Posterior cingulate gyrus (tissue), 11 donors: Measurements from ENCODE around the gene CD69.
"Not testable (repeated sequence)": the region's sequence is repeated elsewhere in the genome, so short reads cannot be mapped to it uniquely, and the experiment has no call there.

Experiments used
- DNase-seq, 10 donors: peaks; one replicate each; pipeline versions ENCODE4 v3.0.0 to v3.0.0-alpha.2; 2020 to 2021; ENCODE audit warnings: mixed read lengths in 3 of 10
- intact Hi-C: fragments of 100-400 bp; cut with DNase I; formaldehyde crosslinking; loops from one replicate; pipeline ENCODE4 v1.15.1; 2023

Gene CD69

DNA sequence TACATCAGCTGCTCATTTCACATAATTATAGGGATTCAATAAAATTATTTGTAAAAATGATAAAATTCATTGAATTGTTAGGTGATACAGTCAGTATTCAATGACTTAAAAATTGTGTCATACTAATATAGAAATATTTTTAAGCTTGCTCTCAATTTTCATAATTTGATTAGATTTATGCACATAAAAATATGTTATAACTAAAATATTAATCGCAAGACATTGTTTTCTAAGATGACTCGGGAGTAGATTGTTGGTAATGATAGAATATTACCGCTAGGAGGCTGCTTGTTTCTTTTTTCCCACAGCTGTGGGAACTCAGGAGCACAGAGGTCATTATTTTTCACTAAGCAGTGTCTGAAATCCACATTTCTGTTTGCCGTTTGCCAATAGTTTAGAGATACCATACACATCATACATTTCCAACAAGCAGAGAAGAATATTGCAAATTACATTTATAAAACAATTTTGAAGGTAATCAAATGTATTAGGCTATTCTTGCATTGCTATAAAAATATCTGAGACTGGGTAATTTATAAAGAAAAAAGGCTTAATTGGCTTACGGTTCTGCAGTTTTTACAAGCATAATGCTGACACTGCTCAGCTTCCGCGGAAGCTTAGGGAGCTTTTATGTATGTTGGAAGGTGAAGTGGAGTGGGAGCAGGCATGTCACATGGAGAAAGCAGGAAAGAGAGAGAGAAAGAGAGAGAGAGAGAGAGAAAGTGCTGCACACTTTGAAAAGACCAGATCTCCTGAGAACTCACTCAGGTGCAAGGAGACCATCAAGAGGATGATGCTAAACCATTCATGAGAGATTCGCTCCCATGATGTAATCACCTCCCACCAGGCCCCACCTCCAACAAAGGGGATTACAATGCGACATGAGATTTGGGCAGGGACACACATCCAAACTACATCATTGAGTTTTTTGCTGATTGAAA lies 9.2 kb downstream of the CD69 start:
- intact Hi-C loops, result loop anchor here (2.0 kb wide), 1 partner anchor 389 kb away; no protein-coding TSS in a partner anchor

DNA sequence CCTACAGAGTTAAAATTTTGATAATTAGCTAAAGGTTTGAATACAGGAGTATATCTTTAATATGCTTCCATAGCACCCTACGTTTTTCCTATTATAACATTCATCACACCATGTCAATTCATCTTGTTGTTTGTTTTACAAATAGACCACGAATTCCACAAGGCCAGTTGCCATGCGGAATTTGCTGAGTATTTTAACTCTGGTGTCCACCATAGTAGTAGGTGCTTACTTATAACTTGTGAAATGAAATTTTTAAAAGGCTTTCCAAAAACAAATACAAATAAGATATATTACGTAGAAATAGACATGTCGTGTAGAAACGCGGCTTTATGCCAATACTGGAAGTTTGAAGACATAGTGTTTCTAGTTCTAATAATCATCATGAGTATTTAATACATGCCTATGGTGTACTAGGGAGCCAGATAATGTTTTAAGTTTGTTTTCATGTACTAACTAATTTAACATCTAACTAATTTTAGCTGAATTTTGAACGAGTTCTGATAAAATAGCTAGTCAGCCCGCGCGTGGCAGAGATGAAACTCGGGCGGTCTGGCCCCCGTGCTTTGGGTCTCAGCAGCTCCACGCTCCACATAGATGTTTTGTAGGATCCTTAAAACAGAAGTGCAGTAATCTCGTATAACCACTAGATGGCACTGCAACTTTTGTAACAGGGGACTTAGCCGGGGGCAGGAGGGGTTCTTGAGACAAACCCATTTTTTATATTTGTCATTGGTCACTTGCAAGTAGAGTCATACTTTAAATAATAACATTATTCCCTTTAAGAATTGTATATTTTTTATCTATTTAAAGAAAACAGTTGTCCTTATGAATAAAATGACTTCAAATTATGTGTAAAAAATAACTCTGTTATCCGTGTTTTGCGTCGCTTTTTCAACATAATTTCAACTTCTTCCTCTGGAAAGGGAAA lies 10.2 kb downstream of the CD69 start:
- DNase-seq, result peak in 4 of 10 donors; percentile 29 to 81 (median 74)
- intact Hi-C loops, result loop anchor here (2.0 kb wide), 1 partner anchor 390 kb away; no protein-coding TSS in a partner anchor

More for the DNA sequence above, 9.2 kb downstream of the CD69 start:
- no peak for DNase-seq

DNA sequence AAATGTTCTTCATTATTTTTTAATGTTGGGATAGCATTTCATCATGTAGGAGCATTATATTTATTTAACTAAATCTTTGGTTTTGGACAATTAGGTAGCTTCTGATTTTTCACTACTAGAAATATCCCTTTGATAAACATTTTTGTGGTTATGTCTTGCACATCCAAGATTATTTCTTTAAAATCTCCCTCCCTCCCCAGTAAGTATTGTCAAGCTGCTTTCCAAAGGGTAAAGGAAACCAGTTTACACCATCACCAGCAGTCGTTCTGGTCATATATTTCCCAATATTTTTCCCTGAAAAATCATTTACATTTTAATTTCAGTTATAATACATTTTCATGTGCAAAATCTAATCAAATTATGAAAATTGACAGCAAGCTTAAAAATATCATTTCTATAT lies 11.1 kb downstream of the CD69 start:
- no peak for DNase-seq
- intact Hi-C loops, result loop anchor here (2.0 to 5.0 kb wide), 2 partner anchors 391 to 463 kb away; partner anchors contain the start of gene GABARAPL1

DNA sequence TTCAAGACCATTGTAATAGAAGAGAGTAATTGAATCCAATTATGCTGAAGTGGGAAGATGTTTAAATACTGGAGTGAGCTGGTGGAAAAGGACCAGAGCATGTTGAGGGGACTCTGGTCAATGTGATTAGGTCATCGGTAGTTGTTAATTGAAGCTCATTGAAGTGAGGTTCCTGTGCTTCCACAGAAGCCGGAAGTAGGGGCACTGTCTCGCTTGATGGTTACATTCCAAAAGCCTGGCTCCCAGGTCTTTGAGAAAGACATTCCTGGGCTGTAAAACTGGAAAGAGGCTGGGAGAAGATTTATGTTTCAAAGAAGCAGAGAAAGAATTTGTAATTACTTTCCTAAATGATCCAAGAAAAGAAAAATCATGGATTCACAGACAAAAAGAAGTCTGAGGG lies 15.5 kb downstream of the CD69 start:
- DNase-seq, result no peak
- intact Hi-C loops, result loop anchor here (5.0 kb wide), 1 partner anchor 467 kb away; the partner anchor contains the start of gene GABARAPL1

DNA sequence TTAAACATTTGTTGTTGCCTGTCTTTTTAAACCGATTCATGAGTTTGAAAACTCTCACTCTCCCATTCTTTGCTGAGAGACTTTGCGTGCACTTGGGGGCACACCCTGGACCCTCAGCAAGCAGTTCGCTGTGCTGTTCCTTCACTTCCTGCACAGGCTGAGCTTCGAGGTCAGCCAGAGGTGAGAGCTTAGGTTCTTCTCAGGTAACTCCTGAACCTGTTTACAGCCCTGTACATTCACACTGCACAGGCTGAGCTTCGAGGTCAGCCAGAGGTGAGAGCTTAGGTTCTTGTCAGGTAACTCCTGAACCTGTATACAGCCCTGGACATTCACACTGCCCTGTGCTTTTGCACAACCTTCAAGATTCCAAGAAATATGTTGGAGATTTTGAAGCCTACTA lies 18.0 kb downstream of the CD69 start:
- no peak for DNase-seq
- intact Hi-C loops, result no loop called here

DNA sequence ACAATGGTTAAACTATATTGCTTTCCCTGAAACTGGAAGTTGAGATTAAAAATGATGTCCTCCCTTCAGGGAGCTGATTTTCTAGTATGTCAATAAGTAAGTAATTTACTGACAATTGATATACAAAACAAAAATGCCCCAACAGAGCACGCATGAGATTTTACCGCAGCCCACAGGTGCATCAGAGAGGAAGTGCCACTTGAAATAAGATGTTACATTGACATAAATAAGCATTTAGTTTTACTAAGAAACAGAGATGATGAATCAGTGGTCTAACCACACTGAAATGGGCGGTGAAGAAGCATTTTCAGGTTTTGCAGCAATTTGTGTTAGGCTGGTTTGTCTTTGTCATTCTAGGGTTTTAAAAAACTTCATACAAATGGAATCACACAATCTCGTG lies 19.0 kb downstream of the CD69 start:
- no peak for DNase-seq
- intact Hi-C loops, result no loop called here

DNA sequence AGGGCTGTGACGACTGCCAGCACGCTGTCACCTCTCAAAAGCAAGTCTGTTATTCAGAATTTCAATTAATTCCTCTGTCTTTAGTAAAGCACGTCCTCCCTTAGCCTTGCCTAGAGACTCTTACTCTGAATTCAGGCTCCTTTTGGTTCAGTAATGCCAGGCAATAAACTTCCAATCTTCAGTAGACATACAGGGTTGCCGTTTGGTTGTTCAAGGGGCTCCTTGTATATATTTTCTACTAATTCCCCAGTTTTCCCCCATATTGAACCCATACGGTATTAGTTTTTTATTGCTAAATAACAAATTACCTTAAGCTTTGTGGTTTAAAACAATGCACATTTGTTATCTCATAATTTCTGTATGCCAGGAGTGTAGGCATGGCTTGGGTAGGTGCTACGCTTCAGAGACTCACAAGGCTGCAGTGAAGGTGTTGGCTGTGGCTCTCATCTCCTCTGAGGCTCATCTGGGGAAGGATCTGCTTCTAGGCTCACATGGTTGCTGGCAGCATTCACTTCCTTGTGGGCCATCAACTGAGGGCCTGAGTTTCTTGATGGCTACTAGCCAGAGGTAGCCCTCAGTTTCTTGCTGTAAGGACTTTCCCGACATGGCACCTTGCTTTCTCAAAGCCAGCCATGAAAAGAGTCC lies 20.5 kb downstream of the CD69 start:
- intact Hi-C loops, result no loop called here
- DNase-seq, result no peak

DNA sequence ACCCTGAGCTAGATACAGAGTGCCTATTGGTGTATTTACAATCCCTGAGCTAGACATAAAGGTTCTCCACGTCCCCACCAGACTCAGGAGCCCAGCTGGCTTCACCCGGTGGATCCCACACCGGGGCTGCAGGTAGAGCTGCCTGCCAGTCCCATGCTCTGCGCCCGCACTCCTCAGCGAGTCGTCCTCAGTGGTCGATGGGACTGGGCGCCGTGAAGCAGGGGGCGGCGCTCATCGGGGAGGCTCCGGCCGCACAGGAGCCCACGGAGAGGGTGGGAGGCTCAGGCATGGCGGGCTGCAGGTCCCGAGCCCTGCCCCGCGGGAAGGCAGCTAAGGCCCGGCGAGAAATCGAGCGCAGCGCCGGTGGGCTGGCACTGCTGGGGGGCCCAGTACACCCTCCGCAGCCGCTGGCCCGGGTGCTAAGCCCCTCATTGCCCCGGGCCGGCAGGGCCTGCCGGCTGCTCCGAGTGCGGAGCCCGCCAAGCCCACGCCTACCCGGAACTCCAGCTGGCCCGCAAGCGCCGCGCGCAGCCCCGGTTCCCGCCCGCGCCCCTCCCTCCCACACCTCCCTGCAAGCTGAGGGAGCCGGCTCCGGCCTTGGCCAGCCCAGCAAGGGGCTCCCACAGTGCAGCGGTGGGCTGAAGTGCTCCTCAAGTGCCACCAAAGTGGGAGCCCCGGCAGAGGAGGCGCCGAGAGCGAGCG lies 21.1 kb downstream of the CD69 start:
- peak in 1 of 10 donors; percentile 69 for DNase-seq
- intact Hi-C loops, result not testable (repeated sequence)

DNA sequence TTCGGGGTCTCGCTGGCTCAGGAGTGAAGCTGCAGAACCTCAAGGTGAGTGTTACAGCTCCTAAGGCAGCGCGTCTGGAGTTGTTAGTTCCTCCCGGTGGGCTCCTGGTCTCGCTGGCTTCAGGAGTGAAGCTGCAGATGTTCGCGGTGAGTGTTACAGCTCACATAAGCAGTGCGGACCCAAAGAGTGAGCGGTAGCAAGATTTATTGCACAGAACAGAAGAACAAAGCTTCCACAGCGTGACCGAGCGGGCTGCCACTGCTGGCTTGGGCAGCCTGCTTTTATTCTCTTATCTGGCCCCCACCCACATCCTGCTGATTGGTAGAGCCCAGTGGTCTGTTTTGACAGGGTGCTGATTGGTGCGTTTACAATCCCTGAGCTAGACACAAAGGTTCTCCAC lies 21.8 kb downstream of the CD69 start:
- intact Hi-C loops, DNase-seq: not testable (repeated sequence)

DNA sequence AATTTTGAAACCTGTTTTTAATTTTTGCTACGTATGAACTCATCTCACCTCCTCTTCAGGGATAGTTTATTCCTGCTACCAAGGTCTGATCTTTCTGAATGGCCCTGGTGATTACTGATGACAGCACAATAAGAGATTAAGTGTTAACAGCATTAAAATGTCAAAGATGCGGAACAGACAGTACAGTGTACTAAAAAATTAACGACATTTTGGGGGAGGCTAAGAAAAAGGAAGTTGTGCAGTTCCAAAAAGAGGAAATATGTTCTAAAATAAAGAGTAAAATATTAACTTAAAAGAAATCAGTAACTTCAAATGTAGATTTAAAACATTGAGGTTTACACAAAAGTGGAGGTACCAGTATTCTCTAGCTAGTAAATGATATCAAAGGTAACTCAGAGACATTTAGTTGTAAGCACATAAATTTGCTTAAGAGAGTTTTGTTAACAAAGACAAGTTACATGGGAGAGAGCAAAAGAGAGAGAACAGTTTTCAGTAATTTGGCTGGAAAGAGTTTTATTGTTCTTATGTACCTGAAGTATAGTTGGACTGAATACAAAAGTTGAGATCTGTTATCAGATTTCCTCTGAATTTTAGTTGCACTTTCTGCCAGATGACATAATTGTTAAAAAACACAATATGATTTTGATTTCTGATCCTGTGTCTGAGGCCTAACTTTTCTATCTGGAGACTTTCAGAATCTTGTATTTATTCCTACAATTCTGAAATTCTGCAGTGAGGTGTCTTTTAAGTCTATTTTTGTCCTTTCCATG lies 23.6 kb downstream of the CD69 start:
- intact Hi-C loops, result no loop called here
- DNase-seq, result no peak

DNA sequence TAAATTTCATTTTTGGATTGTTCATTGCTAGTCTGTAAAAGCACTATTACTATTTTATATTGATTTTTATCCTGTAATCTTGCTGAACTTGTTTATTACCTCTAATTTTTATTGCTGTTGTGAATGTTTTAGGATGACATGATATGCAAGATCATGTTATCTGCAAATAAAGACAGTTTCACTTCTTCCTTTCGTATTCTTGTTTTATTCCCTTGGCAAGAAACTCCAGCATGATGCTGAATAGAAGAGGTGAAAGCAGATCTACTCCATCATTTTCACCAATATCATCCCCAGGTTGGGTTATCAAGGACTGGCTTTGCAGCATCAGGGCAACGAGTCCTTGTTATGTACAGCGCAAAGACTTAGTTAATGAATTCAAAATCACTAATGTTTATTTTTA lies 25.1 kb downstream of the CD69 start:
- intact Hi-C loops, result no loop called here
- DNase-seq, result no peak

DNA sequence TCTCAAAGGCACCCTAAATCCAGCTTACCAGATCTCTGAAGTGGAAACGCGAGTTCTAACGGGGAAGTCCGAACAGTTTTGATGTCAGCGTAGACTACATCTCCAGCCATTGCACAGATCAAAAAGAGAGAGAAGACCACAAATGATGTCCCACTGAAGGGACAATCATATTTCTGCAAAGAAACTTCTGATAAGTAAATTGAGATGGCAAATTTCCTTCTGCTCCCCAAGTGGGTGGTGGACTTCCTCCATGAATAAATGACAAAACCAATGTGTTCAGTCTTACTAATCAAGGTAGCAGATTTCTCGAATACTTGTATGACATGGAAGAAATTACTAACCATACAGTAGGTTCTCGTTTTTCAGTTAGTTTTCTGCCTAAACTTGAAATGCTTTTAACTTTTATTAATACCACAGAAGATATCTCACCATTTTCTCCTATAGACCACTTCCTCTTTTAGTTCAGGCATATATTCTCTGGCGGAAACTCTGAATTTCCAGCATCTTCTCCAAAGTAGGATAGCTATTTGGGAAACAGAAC lies 27.7 kb downstream of the CD69 start, which contains the start of gene CLECL1:
CLECL1 (minus strand) TSS at position 177 of the 541 bp plus-strand sequence.
- intact Hi-C loops, result no loop called here
- DNase-seq, result no peak

DNA sequence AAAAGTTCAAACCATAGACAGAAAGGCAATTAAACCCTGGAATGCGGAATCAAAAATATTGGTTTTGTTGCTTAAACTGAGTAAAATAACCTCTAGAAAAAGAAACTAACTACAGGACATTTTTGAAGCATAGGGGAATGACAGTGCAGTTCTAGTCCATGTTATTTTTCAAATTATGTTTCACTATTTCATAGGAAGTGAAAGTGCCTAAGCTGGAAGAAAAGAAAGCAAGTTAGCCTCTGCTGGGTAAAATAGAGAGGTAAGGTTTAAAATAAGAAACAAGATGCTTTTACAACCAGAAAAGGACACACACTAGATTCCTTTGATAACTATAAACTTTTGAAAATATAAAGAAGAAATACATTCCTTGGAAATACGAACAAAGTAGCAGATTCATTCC lies 28.9 kb downstream of the CD69 start:
- intact Hi-C loops, result no loop called here
- no peak for DNase-seq

DNA sequence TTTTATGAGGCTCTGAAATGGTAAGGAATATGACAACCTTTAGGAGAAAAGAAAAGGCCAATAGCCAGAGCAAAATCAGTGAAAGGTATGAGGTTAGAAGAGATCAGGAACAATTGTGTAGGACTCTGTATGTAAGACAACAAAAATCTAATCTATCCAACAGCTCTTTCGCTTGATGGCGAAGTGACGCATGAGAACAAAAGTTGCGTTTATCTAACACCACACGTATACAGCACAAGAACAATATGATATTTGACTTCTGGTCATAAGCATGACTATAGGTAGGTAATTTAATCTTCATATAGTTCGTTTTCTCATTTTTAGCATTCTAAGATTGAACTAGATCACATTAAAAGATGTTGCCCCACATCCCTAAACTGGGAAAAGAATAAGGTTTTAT lies 29.3 kb downstream of the CD69 start:
- intact Hi-C loops, result no loop called here
- DNase-seq, result no peak

DNA sequence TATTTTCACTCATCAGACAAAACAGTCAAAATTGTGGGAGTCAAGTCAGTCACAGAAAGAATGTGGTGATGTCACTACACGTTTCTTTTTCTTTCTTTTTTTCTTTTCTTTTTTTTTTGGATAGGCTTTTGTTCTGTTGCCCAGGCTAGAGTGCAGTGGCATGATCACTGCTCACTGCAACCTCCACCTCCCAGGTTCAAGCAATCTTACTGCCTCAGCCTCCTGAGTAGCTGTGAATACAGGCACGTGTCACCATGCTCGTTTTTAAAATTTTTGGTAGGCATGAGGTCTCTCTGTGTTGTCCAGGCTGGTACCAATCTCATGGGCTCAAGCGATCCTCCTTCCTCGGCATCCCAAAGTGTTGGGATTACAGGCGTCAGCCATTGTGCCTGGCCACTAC lies 30.1 kb downstream of the CD69 start:
- intact Hi-C loops, result no loop called here
- no peak for DNase-seq

DNA sequence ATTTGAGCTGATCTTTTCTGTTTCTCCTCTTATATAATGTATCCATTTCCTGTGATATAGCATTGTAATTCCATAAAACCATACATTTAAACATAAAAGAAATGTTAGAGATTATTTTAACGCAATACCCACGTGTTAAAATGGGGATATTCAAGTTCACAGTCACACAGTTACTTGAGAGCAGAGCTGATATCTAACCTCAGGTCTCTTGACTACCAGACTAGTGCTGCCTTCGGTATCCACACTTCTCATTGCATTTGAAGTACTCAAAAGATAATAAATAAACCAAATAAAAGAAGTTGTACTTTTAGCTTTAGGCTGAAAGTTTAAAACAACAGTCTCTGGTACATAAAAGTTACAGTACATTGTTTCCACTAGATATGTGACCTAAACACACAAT lies 30.7 kb downstream of the CD69 start:
- intact Hi-C loops, result no loop called here

DNA sequence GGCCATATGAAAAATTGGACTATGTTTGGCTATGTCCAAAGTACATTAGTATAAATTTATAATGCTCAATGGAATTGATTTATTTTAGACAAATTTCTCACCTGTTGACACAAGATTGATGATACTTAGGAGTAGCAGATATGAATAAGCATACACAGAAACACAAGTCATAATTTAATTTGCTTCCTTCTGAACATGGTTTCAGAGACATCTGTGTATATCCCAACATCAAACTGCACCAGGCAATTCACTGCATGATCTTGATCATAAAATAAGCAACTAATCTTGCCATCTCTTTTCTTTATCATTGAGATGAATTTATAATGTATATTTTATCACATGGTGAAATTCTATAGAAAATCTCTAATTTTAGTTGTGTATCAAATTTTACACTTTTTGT lies 31.6 kb downstream of the CD69 start:
- intact Hi-C loops, result no loop called here
- no peak for DNase-seq

More for the DNA sequence above, 30.7 kb downstream of the CD69 start:
- DNase-seq, result no peak

DNA sequence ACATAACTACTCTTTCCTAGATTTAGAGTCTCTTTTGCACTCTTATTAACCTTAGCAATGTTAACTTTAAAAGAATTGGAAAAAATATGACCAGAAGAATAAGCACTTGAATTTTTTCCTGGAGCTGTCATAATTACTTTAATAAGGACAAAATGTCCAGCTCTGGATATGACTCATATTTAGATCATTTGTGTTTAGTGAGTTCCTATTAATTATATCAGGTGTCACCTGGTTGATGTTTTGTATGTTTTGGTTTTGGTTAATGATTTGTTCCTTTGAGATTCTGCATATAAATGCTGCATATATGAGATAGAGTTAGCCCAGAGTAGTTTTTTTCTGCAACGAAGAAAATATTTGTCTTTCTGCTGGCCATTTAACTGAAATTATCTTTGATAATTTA lies 32.9 kb downstream of the CD69 start:
- intact Hi-C loops, result no loop called here
- DNase-seq, result no peak
